Measurements from ENCODE around the gene RAB11FIP4.

RAB11FIP4 gene

DNA sequence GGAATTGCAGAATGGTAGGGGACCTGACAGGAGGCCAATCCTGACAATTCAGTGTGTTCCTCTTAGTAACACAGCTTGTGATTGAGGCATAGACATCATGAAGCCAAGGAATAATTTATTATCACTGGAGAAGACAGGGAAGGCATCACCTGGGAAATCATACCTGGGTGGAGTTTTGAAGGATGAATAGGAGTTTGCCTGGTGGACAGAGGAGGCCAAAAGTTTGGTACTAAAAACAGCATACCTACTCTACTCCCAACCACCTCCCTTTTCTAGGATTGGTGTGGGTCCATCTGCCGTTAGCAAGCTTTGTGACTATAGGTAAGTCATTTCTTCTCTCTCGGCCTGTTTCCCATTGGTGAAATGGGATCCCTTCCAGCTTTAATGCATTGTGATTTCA, 88.0 kb downstream of the RAB11FIP4 start:
- H3K4me3 ChIP-seq (ENCODE audit: low read depth, low read length): no peak overlapping the region
- no peak for DNase-seq (ENCODE audit: low read depth)
- TF ChIP-seq CTCF (conservative IDR thresholded peaks at IDR 0.05; ENCODE audit: low read depth, low read length): no peak

GRCh38 chr17:31480067-31480466, 88.6 kb downstream of the RAB11FIP4 start:
- no peak for DNase-seq (ENCODE audit: low read depth)

DNA sequence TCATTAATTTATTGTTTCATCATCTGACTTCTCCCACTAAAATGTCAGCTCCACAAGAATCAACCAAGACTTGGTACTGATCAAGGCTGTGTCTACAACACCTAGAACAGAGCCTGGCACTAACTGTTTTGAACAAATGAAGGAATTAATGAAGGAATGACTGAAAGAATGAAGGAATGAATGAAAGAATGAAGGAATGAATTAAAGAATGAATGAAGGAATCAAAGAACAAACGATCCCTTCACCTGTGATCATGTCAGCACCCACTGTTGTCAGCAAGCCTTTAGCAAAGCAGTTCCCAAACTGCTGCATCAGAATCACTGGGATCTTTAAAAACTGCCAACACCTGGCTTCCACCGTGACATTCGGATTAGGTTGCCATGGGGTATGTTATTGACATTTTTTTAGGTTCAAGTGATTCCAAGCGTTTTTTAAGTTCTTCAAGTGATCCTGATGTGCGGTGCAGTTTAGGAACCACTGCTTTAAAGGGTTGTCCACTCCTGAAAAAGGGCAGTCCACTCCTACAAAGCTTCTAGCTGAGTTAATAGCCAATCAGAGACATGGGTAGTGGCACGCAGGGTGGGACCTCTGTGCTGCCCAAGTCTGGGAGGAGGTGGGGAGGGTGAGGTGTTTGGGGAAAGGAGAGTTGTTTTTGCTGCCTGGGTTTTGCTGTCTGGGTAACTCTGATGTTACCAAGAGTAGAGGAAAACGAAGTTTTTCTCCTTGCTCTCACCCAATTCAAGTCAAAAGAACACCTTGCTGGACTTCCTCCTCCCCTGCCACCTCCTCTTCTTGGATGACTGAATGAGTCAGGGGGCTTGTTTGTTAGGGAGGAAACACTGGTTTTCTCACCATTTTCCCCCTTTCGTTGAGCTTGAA, 89.7 kb downstream of the RAB11FIP4 start:
- DNase-seq (ENCODE audit: low read depth): no peak
- TF ChIP-seq CTCF (conservative IDR thresholded peaks at IDR 0.05; ENCODE audit: low read depth, low read length): no peak
- no peak overlapping the region for H3K4me3 ChIP-seq (ENCODE audit: low read depth, low read length)

More at GRCh38 chr17:31480067-31480466, 88.6 kb downstream of the RAB11FIP4 start:
- TF ChIP-seq CTCF (conservative IDR thresholded peaks at IDR 0.05; ENCODE audit: low read depth, low read length): no peak
- H3K4me3 ChIP-seq (ENCODE audit: low read depth, low read length): no peak overlapping the region

GRCh38 chr17:31481783-31482081, 90.3 kb downstream of the RAB11FIP4 start:
- no peak for DNase-seq (ENCODE audit: low read depth)
- no peak for TF ChIP-seq CTCF (conservative IDR thresholded peaks at IDR 0.05; ENCODE audit: low read depth, low read length)
- H3K4me3 ChIP-seq (ENCODE audit: low read depth, low read length): no peak overlapping the region

- H3K4me3 ChIP-seq (ENCODE audit: low read depth, low read length): no peak overlapping the region
- no peak for TF ChIP-seq CTCF (conservative IDR thresholded peaks at IDR 0.05; ENCODE audit: low read depth, low read length)
- no peak for DNase-seq (ENCODE audit: low read depth)
Measured at GRCh38 chr17:31484821-31485220, 93.3 kb downstream of the RAB11FIP4 start.

GRCh38 chr17:31486351-31487062, 95.0 kb downstream of the RAB11FIP4 start:
- no peak for DNase-seq (ENCODE audit: low read depth)
- no peak overlapping the region for H3K4me3 ChIP-seq (ENCODE audit: low read depth, low read length)
- no peak for TF ChIP-seq CTCF (conservative IDR thresholded peaks at IDR 0.05; ENCODE audit: low read depth, low read length)

Measured in choroid plexus epithelial cell (primary cell).